SK-N-MC (cell line): ENCODE data around the gene FKBP5.

Experiments used
- EZH2 ChIP-seq: fragments of 200-600 bp; sonication (generic); IDR thresholded peaks from one replicate; pipeline ENCODE4 v1.6.1; 2017; ENCODE audit warnings: antibody characterized with exemption
- POLR2AphosphoS5 ChIP-seq: IDR thresholded peaks from 2 replicates; pipeline ENCODE4 v1.6.1; 2012; ENCODE audit warnings: mild to moderate bottlenecking, low read depth, low read length, borderline replicate concordance

DNA sequence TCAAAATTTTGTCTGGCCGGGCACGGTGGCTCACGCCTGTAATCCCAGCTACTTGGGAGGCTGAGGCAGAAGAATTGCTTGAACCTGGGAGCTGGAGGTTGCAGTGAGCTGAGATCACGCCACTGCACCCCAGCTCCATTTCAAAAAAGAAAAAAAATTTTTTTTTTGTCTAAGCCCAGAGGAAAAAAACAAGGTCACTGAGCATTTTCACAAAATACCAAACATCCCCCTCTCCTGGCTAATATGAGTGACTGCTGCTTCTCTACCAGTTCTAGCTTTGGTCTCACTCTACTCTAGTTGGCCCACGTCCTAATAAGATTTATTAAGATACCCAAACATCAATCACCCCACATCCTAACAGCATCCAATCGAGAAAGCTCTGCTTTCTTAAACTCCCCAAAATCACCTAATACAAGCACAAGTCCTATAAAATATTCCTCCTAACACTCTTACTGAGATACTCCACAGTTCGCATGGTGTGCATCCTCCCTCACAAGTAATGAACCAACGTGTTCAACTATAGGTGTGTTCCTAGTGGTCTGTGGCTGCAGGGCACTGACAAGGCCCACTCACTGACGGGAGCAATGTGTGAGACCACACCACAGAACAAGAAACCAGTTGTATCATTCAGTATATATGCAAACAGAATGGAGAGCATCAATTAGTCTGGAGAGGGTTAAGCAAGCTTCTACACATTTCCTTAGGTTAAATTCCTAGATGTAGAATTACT is 64.2 kb downstream of the FKBP5 start:
- TF ChIP-seq POLR2AphosphoS5 (no peak), EZH2 (no peak)
